Suppressor macrophage (primary cell): ENCODE measurements around the gene PACSIN3.
"Not testable (repeated sequence)": the region's sequence is repeated elsewhere in the genome, so short reads cannot be mapped to it uniquely, and the experiment has no call there.

ENCODE experiments used
- DNase-seq, 4 experiments: peaks; one replicate each; pipeline ENCODE4 v3.0.0-alpha.2; 2020 to 2022

The PACSIN3 gene

GRCh38 chr11:47191137-47191536, 4.9 kb upstream of the PACSIN3 start:
- DNase-seq, result not testable (repeated sequence)

GRCh38 chr11:47189100-47189834, 3.0 kb upstream of the PACSIN3 start:
- DNase-seq, result no peak

DNA sequence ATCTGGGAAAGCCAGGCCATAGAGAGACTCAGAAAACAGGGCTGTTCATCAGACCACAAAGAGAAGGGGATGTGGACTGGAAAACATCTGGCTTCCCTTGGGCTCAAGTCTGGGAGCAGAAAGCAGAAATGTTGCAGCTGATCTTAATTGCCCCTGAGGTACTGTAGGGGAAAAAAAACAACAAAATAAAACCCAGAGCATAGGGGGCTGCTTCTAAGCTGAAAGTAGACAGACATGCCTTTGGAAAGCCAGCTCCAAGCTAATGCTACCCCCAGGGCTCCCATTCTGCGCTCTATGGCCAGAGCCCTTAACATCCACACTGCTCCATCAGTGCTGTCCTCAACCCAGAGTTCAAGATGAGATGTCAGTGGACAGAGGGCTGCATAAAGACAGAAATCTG, 2.0 kb upstream of the PACSIN3 start:
- DNase-seq, result no peak

DNA sequence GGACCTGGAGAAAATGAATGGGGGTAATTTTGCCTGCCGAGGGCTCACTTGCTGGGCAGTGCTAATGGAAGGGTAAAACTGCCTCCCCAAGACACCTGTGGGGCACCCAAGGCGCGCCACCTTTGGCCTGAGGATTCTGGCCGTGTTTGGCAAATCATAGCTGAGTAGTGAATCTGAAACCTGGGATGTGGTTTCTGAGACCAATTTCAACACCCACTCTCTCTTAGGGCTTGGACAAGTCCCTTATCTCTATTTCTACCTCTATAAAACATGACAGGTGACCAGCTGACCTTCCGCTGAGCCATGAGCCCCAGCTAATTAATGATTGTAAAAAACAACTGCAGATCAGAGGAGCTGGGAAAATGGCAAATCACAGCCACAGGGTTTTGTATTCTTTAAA, 1.5 kb upstream of the PACSIN3 start:
- DNase-seq, result no peak

DNA sequence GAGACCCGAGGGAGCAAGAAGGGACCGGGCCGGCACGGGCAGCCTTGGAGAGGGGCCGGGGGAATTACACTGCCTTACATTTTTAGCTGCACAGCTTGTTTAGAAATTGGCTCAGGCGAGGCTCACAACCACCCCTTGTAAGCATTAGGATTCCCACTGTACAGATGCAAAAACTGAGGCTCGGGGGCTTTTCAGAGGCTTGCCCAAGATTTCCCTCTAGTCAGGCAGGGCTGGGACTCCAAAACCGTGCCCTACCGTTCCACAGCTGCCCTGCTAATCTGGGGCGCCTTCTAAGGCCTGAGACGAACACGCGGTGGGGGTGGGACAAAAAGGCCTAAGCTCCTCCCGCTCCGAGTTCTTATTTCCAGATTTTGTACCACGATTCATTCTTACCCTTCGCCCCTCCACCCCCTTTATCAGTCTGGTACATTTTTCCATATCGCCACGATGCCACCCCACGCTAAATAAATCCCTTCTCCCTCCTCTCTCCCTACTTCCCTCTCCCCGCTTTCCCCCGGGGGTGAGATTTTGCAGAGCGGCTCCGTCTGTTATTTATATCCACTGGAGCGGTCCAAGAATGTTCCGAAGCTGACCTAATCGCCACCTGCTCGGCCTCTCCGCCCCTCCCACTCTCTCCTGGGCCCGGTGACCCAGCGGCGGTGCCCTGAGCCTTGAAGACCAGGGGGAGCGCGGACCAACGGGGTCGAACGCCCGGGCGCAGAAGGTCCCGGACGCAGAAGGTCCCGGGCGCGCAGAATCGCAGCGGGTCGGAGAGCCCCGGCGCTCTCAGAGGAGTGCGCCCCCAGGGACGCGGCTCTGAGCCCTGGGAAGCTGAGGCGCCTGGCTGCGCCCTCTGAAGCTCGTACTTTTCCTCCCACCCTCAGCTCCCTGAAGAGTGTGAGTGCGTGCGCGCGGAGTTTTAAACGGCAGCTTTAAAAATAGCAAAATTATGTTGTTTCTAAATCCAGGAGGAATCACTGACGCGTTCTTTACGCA, 764 bp upstream of the PACSIN3 start:
- peak in 3 of 4 experiments; percentile 42 to 46 (median 46) for DNase-seq

- no peak for DNase-seq
Observed at GRCh38 chr11:47185305-47186075, 744 bp downstream of the PACSIN3 start.

DNA sequence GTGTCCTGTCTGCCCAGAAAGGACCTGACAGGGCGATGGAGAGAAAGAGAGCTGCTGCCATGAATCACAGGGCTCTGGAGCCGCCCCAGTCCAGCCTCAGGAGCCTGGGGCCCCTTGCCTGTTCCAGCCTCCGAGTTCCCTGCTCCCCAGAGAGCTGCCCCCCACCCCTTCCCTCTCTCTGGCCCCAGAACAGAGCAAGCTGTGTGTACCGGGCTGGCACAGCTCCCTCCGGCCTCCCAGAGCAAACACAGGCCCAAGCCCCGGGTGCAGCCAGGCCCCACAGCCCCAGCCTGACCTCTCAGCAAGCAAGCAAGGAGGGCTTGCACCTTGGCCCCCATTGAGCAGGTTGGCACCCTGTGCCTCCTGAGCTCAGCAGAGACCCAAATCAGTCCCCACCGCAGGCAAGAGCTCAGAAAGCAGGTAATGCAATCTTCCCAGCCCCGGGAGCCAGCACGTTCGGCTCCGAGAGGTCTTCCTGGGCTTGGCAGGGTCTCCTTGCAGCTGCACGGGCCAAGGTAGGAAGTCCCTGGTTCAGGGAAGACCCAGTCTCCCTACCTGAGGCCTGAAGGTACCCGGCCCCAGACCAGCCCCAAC, 1.4 kb downstream of the PACSIN3 start:
- no peak for DNase-seq

- DNase-seq, result no peak
Observed at GRCh38 chr11:47183969-47184368, 2.3 kb downstream of the PACSIN3 start.

DNA sequence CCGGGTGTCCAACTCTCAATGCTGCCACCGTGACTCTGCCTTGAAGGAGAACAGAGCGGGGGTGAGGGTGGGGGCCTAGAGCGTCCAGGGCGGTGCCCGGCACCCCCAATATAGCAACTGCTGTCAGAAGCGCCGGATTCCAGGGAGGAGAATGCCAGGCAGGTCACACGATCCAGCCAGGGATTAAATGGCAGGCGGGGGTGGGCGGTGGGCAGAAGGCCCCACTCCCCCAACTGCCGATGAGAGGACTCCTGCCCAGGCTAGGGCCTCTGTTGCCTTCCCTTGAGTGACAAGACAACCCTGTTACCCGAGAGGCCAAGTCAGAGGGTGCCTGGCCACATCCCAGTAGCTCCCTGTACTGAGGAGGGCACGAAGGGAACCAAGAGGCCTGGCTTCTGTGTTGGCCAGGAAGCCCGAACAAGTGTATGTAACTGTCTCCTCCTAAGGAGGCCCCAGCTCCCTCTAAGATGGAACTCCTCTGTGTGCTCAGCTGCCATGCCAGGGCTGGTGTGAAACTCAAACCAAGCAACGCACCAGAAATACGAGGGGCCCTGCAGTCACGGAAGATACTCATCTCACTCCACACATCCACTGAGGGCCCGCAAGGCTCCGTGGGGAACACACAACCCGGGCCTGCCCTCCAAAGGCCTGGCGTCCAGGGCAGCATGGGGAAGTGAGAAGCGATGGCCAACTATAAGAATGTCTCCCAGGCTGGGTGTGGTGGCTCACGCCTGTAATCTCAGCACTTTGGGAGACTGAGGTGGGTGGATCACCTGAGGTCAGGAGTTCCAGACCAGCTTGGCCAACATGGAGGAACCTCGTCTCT, 3.0 kb downstream of the PACSIN3 start:
- no peak for DNase-seq

DNA sequence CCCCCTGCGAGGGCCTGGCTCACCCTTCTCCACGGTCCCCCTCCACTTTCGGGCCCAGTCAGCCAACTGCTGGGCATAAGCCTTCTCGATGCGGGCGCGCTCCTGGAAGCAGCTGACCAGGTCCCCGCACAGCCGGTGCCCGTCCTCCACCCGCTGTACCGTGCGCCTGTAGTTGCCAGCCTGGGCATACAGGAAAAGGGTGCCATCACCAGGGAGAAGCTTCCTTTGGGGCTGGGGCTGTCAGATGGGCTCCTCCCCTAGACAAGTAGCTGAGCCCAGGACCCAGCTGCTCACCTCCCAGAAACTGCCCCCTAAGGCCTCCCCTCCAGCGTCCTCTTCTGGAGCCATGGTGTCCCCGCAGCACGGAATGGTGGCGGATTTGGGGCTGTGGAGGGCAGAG, 3.9 kb downstream of the PACSIN3 start:
- no peak for DNase-seq

GRCh38 chr11:47181271-47181670, 5.0 kb downstream of the PACSIN3 start:
- no peak for DNase-seq

DNA sequence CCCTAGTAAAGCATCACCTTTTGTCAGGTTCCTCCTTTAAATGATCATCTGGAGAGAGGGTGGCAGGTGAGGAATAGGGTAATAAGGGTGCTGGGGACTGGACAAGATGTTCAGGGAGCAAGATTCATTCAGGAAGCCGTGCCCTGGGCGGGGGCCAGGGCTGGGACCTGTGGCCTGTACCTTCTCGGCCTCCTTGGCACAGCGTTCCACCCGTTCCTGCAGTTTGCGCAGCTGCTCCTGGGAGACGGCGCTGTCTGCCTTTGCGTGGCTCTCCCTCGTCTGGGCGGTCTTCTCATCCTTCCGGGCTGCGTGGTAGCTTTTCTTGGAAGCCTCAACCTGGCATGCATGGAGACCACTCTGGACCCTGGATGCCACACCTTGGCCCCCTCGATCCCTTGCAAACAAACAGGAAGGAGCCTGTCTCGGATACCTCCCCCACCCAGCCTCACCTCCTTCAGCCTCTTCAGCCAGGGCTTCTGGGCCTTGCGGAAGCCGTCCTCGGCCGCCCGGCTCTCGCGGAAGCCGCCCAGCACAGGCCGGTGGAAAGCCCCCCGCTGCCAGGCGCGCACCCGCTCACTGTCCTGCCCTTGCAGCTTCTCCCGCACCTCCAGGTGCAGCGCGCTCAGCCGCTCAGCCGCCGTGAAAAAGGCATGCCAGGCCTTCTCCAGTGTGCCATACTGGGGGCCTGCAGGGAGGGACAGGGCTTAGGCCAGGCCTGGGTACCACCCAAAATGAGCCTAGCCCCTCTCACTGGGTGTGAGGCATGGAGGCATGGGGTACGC, 6.0 kb downstream of the PACSIN3 start:
- no peak for DNase-seq

DNA sequence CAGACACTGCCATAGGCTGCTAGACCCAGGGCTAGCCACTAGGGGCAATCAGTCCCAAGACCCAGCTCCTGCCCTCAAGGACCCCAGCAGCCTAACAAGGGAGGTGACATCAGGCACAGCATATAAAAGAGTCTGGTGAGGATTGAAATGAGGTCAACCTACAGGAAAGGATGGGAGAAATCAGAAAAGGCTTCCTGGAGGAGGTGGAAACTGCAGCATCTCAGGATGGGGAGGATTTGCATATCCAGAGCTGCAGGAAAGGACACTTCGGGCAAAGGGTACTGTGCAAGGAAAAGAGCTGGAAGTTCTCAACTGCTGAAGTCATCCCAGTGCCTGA, 6.6 kb downstream of the PACSIN3 start:
- DNase-seq, result peak; percentile 40 to 72 (median 62)

- no peak for DNase-seq
Observed at GRCh38 chr11:47178737-47179654, 7.2 kb downstream of the PACSIN3 start.

GRCh38 chr11:47178316-47178715, 7.9 kb downstream of the PACSIN3 start:
- no peak for DNase-seq

DNA sequence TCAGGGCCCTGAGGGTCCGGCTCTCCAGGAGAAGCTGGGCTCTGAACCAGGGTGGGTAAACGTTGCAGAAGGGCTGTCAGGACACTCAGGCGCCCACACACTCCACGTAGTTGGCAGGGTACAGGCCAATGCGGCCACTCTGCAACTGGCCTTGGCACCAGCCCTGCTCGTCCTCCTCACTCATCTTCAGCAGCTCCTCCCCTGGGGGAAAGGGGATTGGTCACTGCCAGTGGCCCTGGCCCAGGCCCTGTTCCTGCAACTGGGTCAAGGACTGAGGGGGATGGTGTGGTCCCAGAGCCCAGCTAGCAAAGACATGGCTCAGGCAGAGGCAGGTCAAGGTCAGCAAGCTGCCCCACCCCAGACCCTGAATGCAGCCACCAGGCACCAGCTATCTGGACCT, 8.4 kb downstream of the PACSIN3 start:
- DNase-seq, result no peak

DNA sequence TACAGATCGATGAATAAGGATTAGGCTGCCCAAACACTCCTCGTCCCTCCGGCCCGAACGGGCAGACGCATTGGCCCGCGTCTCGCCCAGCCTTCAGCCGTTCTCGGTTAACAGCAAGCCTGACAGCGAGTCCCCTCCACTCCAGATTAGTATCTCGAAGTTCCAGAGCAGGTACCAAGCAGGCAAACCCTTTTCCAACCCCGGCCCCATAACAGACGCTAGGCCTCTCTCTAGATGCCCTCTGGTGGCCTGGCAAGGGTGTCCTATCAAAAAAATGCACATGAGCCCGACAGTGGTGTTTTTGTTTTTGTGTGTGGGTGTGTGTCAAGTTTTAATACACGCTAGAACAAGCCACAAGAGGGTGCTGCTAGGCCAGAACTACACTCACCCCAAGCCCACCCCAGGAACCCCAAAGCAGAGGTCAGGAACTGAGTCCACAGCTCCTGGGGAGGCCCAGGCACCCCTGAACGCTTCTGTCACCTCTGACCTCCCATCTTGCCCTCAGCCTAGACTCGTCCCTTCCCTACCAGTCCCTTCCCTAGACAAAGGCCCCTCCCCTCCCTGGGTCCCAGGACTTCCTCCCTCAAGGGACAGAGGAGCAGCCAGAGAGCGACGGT, 8.9 kb downstream of the PACSIN3 start:
- peak; percentile 85 to 92 (median 89) for DNase-seq

DNA sequence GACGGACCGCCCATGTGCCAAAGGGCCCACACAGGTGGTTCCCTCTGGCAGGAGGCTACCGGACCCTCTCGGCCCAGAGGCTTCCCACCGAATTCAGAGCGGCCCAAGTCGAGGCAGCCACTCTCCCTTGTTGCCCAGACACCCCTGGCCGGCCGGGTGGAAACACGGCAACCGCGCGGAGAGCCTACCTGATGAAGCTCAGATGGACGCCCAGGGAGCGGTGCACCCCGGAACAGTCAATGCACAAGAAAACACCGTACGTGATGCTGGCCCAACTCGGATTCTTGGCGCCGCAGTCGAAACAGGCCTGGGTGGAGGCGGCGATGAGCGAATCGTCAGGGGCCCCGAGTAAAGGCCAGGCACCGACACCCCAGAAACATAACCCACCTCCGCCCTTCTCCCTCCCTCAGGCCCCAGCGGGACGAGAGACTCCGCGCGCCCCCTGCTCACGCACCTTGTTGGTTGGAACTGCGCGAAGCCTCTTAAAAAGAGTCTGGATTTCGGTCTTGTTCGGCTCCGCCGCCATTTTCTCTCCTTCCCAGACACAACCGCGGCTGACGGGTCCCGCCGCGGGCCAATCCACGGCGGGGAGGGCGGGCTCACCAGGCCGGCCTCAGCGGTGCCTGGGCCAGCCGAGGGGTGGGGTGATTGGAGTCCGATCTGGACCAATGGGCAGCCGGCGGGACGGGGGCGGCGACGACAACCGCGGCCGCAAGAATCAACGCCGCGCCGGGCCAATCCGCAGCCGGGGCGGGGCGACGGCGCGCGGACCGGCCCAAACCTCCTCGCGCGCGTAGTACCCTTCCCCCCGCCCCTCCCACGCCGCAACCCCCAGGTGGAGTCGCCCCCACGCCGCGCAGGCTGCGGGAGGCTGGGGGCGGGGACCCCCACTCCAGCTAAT, 9.7 kb downstream of the PACSIN3 start, which contains the start of gene ARFGAP2:
TSS of gene ARFGAP2 (minus strand) at position 552 of the 901 bp plus-strand sequence. CDS start at position 526, 26 bp downstream.
- peak; percentile 98 to 99 (median 98) for DNase-seq
